ENCODE results near the gene SH3TC2.

SH3TC2 gene

DNA sequence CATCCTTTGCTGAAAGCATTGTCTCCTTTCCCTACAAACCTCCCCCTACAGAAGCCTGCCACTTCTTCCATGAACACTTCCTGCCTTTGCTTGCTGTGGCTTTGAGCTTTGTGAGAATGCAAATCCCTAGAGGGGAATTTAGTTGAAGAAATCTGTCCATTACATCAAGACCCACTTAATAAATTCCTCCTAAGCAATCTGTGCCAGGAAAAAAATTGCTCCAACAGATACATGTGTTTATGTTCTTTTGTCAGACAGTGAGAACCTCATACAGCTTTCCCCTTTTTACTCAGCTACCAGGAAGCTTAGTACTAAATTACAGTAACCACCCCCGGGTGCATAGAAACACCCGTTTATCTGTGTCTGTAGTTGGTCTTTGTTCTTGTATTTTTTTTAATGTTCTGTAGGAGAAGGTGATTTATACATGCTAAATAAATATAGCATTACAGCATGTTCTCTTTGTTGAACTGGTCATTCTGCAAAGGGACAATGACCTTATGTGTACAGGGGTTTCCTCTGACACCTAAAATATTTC is 43.9 kb downstream of the SH3TC2 start:
- TF ChIP-seq, protein P1, sequence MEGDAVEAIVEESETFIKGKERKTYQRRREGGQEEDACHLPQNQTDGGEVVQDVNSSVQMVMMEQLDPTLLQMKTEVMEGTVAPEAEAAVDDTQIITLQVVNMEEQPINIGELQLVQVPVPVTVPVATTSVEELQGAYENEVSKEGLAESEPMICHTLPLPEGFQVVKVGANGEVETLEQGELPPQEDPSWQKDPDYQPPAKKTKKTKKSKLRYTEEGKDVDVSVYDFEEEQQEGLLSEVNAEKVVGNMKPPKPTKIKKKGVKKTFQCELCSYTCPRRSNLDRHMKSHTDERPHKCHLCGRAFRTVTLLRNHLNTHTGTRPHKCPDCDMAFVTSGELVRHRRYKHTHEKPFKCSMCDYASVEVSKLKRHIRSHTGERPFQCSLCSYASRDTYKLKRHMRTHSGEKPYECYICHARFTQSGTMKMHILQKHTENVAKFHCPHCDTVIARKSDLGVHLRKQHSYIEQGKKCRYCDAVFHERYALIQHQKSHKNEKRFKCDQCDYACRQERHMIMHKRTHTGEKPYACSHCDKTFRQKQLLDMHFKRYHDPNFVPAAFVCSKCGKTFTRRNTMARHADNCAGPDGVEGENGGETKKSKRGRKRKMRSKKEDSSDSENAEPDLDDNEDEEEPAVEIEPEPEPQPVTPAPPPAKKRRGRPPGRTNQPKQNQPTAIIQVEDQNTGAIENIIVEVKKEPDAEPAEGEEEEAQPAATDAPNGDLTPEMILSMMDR (IDR thresholded peaks at IDR 0.05; ENCODE audit: extremely low read depth, insufficient read depth, missing control alignments): no peak
- no peak for DNase-seq (ENCODE audit: low spot score)

DNA sequence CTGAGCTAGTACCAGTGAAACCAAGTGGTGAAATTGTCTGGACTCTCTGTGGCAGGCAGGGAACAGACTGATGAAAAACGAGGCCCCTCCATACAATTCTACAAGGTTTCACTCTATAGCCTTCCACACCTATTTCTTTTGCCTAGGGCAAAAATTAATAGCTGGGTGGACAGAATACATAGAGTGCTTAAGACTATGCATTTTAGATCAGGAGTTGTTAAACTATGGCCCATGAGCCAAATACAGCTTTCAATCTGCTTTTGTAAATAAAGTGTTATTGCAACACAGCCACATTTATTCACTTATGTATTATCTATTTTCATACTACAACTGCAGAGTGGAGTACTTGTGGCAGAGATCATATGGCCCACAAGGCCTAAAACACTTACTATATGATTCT is 45.2 kb downstream of the SH3TC2 start:
- TF ChIP-seq, protein P1 (IDR thresholded peaks at IDR 0.05; ENCODE audit: extremely low read depth, insufficient read depth, missing control alignments): no peak
- in situ Hi-C loops (cut with MboI; ENCODE audit: low pct_unique_long_range_greater_than_20kb, low sequenced_read_pairs, unreplicated experiment): no loop called here
- no peak for DNase-seq (ENCODE audit: low spot score)

More for the DNA sequence above, 43.9 kb downstream of the SH3TC2 start:
- in situ Hi-C loops (cut with MboI; ENCODE audit: low pct_unique_long_range_greater_than_20kb, low sequenced_read_pairs, unreplicated experiment): no loop called here

DNA sequence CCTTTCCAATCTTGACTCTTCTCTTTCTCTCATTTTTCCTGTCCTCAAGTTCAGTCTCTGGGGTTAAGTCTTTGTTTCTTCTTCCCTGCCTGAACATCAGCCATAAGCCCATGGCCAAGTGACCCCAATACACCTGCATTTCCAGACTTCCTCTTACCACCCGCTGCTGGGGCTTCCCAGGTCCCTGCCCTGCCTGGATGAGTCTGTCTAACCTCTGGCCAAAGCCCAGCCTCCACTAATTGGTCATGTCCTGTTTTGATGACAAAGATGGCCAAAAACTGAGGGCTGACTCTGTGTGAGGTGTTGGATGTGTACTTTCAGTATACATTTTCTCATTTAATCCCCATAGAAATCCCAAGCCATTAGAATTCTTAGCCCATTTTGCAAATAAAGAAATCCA is 47.3 kb downstream of the SH3TC2 start:
- in situ Hi-C loops (cut with MboI; ENCODE audit: low pct_unique_long_range_greater_than_20kb, low sequenced_read_pairs, unreplicated experiment): no loop called here
- DNase-seq (ENCODE audit: low spot score): no peak
- TF ChIP-seq, protein P1 (IDR thresholded peaks at IDR 0.05; ENCODE audit: extremely low read depth, insufficient read depth, missing control alignments): no peak

DNA sequence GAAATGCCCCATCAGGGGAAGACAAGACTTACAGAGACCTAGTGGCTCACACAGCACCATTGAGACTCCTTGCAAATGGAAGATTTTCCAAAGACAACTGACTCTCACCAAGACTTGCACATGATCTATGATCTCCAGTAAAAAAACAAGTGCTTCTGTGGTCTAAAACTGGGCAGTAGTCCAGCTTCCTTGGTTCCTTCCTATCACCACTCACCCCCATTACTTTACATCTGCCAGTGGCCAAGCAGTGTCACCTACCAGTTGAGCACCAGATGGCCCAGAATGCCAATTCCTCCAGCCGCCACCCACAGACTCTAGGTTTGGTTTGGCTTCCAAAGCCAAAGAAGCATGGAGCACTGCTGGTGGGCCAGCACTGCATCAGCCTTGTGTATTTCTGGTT is 47.7 kb downstream of the SH3TC2 start:
- no peak for DNase-seq (ENCODE audit: low spot score)
- TF ChIP-seq, protein P1 (IDR thresholded peaks at IDR 0.05; ENCODE audit: extremely low read depth, insufficient read depth, missing control alignments): no peak
- in situ Hi-C loops (cut with MboI; ENCODE audit: low pct_unique_long_range_greater_than_20kb, low sequenced_read_pairs, unreplicated experiment): no loop called here

DNA sequence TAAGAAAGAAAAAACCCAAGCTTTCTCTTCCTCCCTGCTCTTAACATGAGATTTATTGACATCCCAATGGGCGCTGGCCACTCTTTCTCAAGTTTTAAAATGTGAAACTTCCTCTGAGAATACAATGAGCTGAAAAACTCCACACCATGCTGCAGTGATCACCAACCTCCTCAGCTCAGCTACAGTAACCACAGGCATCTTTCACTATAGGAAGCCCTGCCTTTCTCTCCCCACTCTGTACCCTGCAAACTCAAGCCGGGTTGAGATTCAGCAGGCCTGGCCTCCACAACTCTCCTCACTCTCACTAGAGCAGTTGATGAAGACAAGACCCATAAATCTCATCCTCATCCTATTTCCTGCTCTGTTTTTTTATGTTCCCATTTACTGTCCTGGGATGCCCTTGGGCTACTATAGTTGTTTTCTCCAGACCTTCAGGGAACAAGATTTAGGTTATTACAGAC is 48.3 kb downstream of the SH3TC2 start:
- in situ Hi-C loops (cut with MboI; ENCODE audit: low pct_unique_long_range_greater_than_20kb, low sequenced_read_pairs, unreplicated experiment): no loop called here
- no peak for DNase-seq (ENCODE audit: low spot score)
- TF ChIP-seq, protein P1 (IDR thresholded peaks at IDR 0.05; ENCODE audit: extremely low read depth, insufficient read depth, missing control alignments): no peak

DNA sequence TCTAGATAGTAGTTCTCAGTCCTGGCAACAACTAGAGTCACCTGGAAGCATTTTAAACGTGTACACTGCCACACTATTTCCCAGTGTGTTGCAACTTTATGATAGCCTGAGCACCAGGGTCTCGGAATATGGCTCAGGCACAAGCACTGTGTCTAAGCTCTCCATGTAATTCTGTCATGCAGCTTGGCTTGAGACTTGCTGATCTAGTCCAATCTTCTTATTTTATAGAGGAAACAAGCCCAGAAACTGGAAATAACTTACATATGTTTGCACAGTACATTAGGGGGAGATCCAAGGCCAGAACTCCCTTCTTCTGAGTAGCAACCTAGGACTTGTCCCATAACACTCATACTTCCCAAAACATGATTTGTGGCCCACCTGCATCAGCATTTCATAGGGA is 49.1 kb downstream of the SH3TC2 start:
- TF ChIP-seq, protein P1 (IDR thresholded peaks at IDR 0.05; ENCODE audit: extremely low read depth, insufficient read depth, missing control alignments): no peak
- in situ Hi-C loops (cut with MboI; ENCODE audit: low pct_unique_long_range_greater_than_20kb, low sequenced_read_pairs, unreplicated experiment): no loop called here
- no peak for DNase-seq (ENCODE audit: low spot score)
